Measurements from ENCODE around the gene ERGIC3. TPM values are rescaled to one million over a fixed set of nuclear protein-coding genes. Genes with fewer than 3 reads are reported as not detected.
A peak's percentile ranks its signal among the peaks of the same experiment; 100 is the strongest.

Gene ERGIC3
- total RNA-seq, 1 experiment from 2014 or later = 341 TPM

GRCh38 chr20:35578469-35578868 lies 36.6 kb downstream of the ERGIC3 start:
- POLR2A ChIA-PET (ENCODE audit: unreplicated experiment) = interaction anchor here (0.6 kb wide), 1 partner anchor 10 kb away, joined by 13 read pairs; no protein-coding TSS in a partner anchor
- Histone ChIP-seq H3K4me3 (no peak overlapping the region), H3K79me2 (ENCODE audit: low read depth) (no peaks in the 10 kb centered on the region), H4K20me1 (ENCODE audit: insufficient read depth) (no peaks in the 10 kb centered on the region), H3K9me2 (ENCODE audit: insufficient read depth) (no peaks in the 10 kb centered on the region), H3F3A (ENCODE audit: insufficient read depth, low read depth) (peaks cover 37% of the 10 kb centered on the region), H3K4me1 (replicated peaks; ENCODE audit: insufficient read depth) (peaks cover 44% of the 10 kb centered on the region), H3K27ac (0 out of 2 replicates have a peak overlapping the region, but pooled peaks have one; percentile 24), H3K27me3 (ENCODE audit: insufficient read depth, low read depth) (no peaks in the 10 kb centered on the region), H2AFZ (no peak overlapping the region), H3K9me3 (ENCODE audit: insufficient read depth, low read depth) (no peaks in the 10 kb centered on the region), H3K36me3 (ENCODE audit: low read depth) (peaks cover 19% of the 10 kb centered on the region), H3K4me2 (peak overlapping the region; percentile 26; the same call in 1 of the 2 replicates)
- intact Hi-C loops (cut with micrococcal nuclease; ENCODE audit: unreplicated experiment) = no loop called here
- CTCF ChIA-PET = interaction anchor here (0.6 kb wide), 1 partner anchor 34 kb away, joined by 6 read pairs; no protein-coding TSS in a partner anchor
- DNase-seq = peak in 1 of 2 experiments; percentile 54
- no TSS peak for BruUV-seq (replicated peaks)
- TF ChIP-seq EZH2 (IDR thresholded peaks at IDR 0.05; ENCODE audit: low read depth) (no peak), CTCF (conservative IDR thresholded peaks at IDR 0.05) (no peak)

GRCh38 chr20:35579196-35579595 lies 37.3 kb downstream of the ERGIC3 start:
- peaks cover 14% of the 10 kb centered on the region; the same call in 1 of the 2 replicates for H3K36me3 ChIP-seq (ENCODE audit: low read depth)

GRCh38 chr20:35582131-35582530 lies 40.3 kb downstream of the ERGIC3 start:
- no peaks in the 10 kb centered on the region for H4K20me1 ChIP-seq (ENCODE audit: insufficient read depth)
- H3K4me3 ChIP-seq = no peak overlapping the region
- H3K27me3 ChIP-seq (ENCODE audit: insufficient read depth, low read depth) = no peaks in the 10 kb centered on the region
- no peak for TF ChIP-seq EZH2 (IDR thresholded peaks at IDR 0.05; ENCODE audit: low read depth)
- TF ChIP-seq CTCF (conservative IDR thresholded peaks at IDR 0.05) = no peak
- H3K9me3 ChIP-seq (ENCODE audit: insufficient read depth, low read depth) = no peaks in the 10 kb centered on the region
- POLR2A ChIA-PET (ENCODE audit: unreplicated experiment) = no interaction called here
- H3F3A ChIP-seq (ENCODE audit: insufficient read depth, low read depth) = peaks cover 15% of the 10 kb centered on the region; the same call in 1 of the 2 replicates
- no peak for DNase-seq
- 0 out of 2 replicates have a peak, but pooled peaks cover 4% of the 10 kb centered on the region for H3K36me3 ChIP-seq (ENCODE audit: low read depth)
- H3K27ac ChIP-seq = no peak overlapping the region
- no peak overlapping the region for H2AFZ ChIP-seq
- H3K4me2 ChIP-seq = no peak overlapping the region
- peaks cover 22% of the 10 kb centered on the region for H3K4me1 ChIP-seq (replicated peaks; ENCODE audit: insufficient read depth)
- no TSS peak for BruUV-seq (replicated peaks)
- H3K79me2 ChIP-seq (ENCODE audit: low read depth) = no peaks in the 10 kb centered on the region
- intact Hi-C loops (cut with micrococcal nuclease; ENCODE audit: unreplicated experiment) = no loop called here
- no peaks in the 10 kb centered on the region for H3K9me2 ChIP-seq (ENCODE audit: insufficient read depth)
- CTCF ChIA-PET = no interaction called here

More at GRCh38 chr20:35579196-35579595, 37.3 kb downstream of the ERGIC3 start:
- Histone ChIP-seq H3K9me3 (ENCODE audit: insufficient read depth, low read depth) (no peaks in the 10 kb centered on the region), H3K9me2 (ENCODE audit: insufficient read depth) (no peaks in the 10 kb centered on the region), H3K27me3 (ENCODE audit: insufficient read depth, low read depth) (no peaks in the 10 kb centered on the region), H4K20me1 (ENCODE audit: insufficient read depth) (no peaks in the 10 kb centered on the region), H3K4me2 (no peak overlapping the region), H3K4me3 (no peak overlapping the region), H3K79me2 (ENCODE audit: low read depth) (no peaks in the 10 kb centered on the region), H3K27ac (no peak overlapping the region), H3K4me1 (replicated peaks; ENCODE audit: insufficient read depth) (peaks cover 44% of the 10 kb centered on the region), H2AFZ (no peak overlapping the region), H3F3A (ENCODE audit: insufficient read depth, low read depth) (peaks cover 37% of the 10 kb centered on the region)
- no TSS peak for BruUV-seq (replicated peaks)
- TF ChIP-seq EZH2 (IDR thresholded peaks at IDR 0.05; ENCODE audit: low read depth) = no peak
- TF ChIP-seq CTCF (conservative IDR thresholded peaks at IDR 0.05) = no peak
- DNase-seq = no peak
- ChIA-PET CTCF (no interaction called here), POLR2A (ENCODE audit: unreplicated experiment) (interaction anchor here (0.6 kb wide), 1 partner anchor 1316 kb away, joined by 3 read pairs; no protein-coding TSS in a partner anchor)
- intact Hi-C loops (cut with micrococcal nuclease; ENCODE audit: unreplicated experiment) = no loop called here

Data from PC-9 (cell line).